ENCODE measurements around the gene HMGN3. TPM values are rescaled to one million over a fixed set of nuclear protein-coding genes. Genes with fewer than 3 reads are reported as not detected.

HMGN3 gene
- total and polyA plus RNA-seq, 2 of the 13 experiments (the other 11 are each of a cell fraction or from before 2014, with no cell fraction given): 67.9 to 145 TPM

DNA sequence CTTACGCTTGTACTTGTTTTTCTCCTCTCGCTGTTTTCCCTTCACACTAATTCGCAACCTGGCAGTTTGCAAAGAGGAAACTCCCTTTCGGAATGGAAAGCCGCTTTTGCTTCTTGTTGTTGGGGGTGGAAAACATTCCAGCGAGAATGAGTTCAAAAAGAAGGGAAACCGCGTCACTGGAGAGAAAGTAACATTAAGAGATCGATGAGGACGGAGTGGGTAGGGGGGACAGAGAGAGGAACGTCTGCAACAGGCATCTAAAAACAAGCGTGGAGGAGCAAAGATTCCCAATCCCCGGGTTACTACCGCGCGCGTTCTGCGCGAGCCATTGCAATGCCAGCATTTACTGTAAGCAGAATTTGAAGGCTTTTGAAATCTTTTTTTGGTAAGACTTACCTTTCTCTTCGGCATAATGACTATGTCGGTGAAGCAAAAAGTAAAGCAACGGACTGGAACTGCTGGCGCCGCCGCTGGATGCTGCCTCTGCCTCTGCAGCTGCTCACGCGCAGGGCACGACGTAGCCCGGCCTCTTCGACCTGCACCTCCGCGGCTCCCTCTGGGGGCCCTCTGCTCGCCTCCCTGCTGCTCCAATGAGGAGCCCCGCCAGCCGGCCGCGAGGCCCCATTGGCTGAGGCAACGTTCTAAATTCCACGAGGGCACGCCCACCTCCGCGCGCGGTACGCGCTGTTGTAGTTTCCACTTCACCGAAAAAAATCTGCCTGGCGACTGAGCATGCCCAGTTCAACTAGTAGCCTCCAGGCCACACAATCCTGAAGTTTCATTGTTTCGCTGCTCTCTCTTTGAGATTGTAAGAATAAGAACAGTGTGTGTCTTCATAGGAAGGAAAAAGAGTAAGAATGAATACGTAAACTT, at the start of gene HMGN3 (continued):
- TF ChIP-seq, protein P1, sequence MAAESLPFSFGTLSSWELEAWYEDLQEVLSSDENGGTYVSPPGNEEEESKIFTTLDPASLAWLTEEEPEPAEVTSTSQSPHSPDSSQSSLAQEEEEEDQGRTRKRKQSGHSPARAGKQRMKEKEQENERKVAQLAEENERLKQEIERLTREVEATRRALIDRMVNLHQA (CRISPR knock-in tag; IDR thresholded peaks at IDR 0.05): no peak
- no peak for TF ChIP-seq HMG20B (CRISPR knock-in tag; conservative IDR thresholded peaks at IDR 0.05)
- peak; percentile 36; the same call in 1 of the 2 replicates for TF ChIP-seq GATAD1 (CRISPR knock-in tag; IDR thresholded peaks at IDR 0.05)
- TF ChIP-seq, protein P2, sequence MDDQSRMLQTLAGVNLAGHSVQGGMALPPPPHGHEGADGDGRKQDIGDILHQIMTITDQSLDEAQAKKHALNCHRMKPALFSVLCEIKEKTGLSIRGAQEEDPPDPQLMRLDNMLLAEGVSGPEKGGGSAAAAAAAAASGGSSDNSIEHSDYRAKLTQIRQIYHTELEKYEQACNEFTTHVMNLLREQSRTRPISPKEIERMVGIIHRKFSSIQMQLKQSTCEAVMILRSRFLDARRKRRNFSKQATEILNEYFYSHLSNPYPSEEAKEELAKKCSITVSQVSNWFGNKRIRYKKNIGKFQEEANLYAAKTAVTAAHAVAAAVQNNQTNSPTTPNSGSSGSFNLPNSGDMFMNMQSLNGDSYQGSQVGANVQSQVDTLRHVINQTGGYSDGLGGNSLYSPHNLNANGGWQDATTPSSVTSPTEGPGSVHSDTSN (CRISPR knock-in tag; IDR thresholded peaks at IDR 0.05; ENCODE audit: borderline replicate concordance): 0 out of 2 replicates have a peak, but pooled peaks have one; percentile 79
- no peak for TF ChIP-seq ZNF33A (CRISPR knock-in tag; IDR thresholded peaks at IDR 0.05; ENCODE audit: borderline replicate concordance)
- TF ChIP-seq, protein P3, sequence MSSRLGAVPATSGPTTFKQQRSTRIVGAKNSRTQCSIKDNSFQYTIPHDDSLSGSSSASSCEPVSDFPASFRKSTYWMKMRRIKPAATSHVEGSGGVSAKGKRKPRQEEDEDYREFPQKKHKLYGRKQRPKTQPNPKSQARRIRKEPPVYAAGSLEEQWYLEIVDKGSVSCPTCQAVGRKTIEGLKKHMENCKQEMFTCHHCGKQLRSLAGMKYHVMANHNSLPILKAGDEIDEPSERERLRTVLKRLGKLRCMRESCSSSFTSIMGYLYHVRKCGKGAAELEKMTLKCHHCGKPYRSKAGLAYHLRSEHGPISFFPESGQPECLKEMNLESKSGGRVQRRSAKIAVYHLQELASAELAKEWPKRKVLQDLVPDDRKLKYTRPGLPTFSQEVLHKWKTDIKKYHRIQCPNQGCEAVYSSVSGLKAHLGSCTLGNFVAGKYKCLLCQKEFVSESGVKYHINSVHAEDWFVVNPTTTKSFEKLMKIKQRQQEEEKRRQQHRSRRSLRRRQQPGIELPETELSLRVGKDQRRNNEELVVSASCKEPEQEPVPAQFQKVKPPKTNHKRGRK (CRISPR knock-in tag; IDR thresholded peaks at IDR 0.05): no peak
- TF ChIP-seq, protein P4, sequence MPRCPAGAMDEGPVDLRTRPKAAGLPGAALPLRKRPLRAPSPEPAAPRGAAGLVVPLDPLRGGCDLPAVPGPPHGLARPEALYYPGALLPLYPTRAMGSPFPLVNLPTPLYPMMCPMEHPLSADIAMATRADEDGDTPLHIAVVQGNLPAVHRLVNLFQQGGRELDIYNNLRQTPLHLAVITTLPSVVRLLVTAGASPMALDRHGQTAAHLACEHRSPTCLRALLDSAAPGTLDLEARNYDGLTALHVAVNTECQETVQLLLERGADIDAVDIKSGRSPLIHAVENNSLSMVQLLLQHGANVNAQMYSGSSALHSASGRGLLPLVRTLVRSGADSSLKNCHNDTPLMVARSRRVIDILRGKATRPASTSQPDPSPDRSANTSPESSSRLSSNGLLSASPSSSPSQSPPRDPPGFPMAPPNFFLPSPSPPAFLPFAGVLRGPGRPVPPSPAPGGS (CRISPR knock-in tag; IDR thresholded peaks at IDR 0.05): 0 out of 2 replicates have a peak, but pooled peaks have one; percentile 35
- no peak for TF ChIP-seq RFXANK (CRISPR knock-in tag; IDR thresholded peaks at IDR 0.05)
- no peak for TF ChIP-seq NR2F2 (IDR thresholded peaks at IDR 0.05; ENCODE audit: borderline replicate concordance, low read depth)
- TF ChIP-seq, protein P5, sequence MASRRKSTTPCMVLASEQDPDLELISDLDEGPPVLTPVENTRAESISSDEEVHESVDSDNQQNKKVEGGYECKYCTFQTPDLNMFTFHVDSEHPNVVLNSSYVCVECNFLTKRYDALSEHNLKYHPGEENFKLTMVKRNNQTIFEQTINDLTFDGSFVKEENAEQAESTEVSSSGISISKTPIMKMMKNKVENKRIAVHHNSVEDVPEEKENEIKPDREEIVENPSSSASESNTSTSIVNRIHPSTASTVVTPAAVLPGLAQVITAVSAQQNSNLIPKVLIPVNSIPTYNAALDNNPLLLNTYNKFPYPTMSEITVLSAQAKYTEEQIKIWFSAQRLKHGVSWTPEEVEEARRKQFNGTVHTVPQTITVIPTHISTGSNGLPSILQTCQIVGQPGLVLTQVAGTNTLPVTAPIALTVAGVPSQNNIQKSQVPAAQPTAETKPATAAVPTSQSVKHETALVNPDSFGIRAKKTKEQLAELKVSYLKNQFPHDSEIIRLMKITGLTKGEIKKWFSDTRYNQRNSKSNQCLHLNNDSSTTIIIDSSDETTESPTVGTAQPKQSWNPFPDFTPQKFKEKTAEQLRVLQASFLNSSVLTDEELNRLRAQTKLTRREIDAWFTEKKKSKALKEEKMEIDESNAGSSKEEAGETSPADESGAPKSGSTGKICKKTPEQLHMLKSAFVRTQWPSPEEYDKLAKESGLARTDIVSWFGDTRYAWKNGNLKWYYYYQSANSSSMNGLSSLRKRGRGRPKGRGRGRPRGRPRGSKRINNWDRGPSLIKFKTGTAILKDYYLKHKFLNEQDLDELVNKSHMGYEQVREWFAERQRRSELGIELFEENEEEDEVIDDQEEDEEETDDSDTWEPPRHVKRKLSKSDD (CRISPR knock-in tag; IDR thresholded peaks at IDR 0.05; ENCODE audit: low read depth): no peak
- TF ChIP-seq ZNF160 (CRISPR knock-in tag; IDR thresholded peaks at IDR 0.05): peak; percentile 65; the same call in 1 of the 2 replicates
- TF ChIP-seq GZF1 (CRISPR knock-in tag; IDR thresholded peaks at IDR 0.05): no peak
- TF ChIP-seq KDM1A (CRISPR knock-in tag; IDR thresholded peaks at IDR 0.05): no peak
- no peak; the same call in 1 of the 2 replicates for TF ChIP-seq ZSCAN31 (CRISPR knock-in tag; IDR thresholded peaks at IDR 0.05; ENCODE audit: low read depth)
- no peak for TF ChIP-seq ZNF121 (CRISPR knock-in tag; IDR thresholded peaks at IDR 0.05)
- TF ChIP-seq, protein P6, sequence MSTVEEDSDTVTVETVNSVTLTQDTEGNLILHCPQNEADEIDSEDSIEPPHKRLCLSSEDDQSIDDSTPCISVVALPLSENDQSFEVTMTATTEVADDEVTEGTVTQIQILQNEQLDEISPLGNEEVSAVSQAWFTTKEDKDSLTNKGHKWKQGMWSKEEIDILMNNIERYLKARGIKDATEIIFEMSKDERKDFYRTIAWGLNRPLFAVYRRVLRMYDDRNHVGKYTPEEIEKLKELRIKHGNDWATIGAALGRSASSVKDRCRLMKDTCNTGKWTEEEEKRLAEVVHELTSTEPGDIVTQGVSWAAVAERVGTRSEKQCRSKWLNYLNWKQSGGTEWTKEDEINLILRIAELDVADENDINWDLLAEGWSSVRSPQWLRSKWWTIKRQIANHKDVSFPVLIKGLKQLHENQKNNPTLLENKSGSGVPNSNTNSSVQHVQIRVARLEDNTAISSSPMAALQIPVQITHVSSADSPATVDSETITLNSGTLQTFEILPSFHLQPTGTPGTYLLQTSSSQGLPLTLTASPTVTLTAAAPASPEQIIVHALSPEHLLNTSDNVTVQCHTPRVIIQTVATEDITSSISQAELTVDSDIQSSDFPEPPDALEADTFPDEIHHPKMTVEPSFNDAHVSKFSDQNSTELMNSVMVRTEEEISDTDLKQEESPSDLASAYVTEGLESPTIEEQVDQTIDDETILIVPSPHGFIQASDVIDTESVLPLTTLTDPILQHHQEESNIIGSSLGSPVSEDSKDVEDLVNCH (CRISPR knock-in tag; IDR thresholded peaks at IDR 0.05): no peak

Data from HepG2 (cell line).